Memory B cell (primary cell): ENCODE data around the gene H6PD.
A peak's percentile ranks its signal among the peaks of the same experiment; 100 is the strongest.

Experiments
- ATAC-seq: fragments of 150-1000 bp; cut with Tn5 transposase; 2 replicates; pipeline ENCODE4 v1.10.0; 2021; ENCODE audit warnings: low read depth, mild to moderate bottlenecking, moderate library complexity
- DNase-seq, 2 donors: peaks; one replicate each; pipeline ENCODE4 v3.0.0; 2022; ENCODE audit warnings: low spot score in 2 of 2
- H3K27ac Mint-ChIP-seq: one replicate; pipeline ENCODE4 v1.8.0; 2022; ENCODE audit warnings: mild to moderate bottlenecking, moderate library complexity, mixed read lengths
- H3K27me3 Mint-ChIP-seq: one replicate; pipeline ENCODE4 v1.8.0; 2022; ENCODE audit warnings: mixed read lengths
- H3K36me3 Mint-ChIP-seq: one replicate; pipeline ENCODE4 v1.8.0; 2022; ENCODE audit warnings: mild to moderate bottlenecking, mixed read lengths
- H3K4me1 Mint-ChIP-seq: one replicate; pipeline ENCODE4 v1.8.0; 2022; ENCODE audit warnings: mixed read lengths
- H3K4me3 Mint-ChIP-seq: one replicate; pipeline ENCODE4 v1.8.0; 2022; ENCODE audit warnings: mild to moderate bottlenecking, moderate library complexity, mixed read lengths
- H3K9me3 Mint-ChIP-seq: one replicate; pipeline ENCODE4 v1.8.0; 2022; ENCODE audit warnings: mixed read lengths

H6PD gene

DNA sequence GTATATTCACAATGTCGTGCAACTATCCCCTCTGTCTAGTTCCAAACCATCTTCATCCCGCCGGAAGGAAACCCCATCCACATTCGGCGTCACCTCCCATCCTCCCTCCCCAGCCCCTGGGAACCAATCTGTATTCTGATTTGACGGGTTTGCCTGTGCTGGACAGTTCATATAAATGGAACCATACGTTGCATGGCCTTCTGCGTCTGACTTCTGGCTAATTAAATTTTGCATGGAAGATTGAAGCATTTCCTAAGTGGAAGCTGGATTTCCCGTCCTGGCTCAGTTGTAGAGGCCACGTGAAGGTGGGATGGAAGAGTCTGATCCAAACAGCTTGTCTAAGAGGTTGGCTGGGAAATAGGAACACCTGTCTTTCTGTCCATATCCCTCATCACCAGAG, 72.7 kb downstream of the H6PD start:
- DNase-seq (no peak), ATAC-seq (no peak)
- Mint-ChIP-seq H3K4me3 (no peak overlapping the region), H3K27me3 (peaks cover 4% of the 10 kb centered on the region), H3K36me3 (peaks cover 2% of the 10 kb centered on the region), H3K27ac (no peak overlapping the region), H3K9me3 (no peaks in the 10 kb centered on the region), H3K4me1 (peaks cover 27% of the 10 kb centered on the region)

DNA sequence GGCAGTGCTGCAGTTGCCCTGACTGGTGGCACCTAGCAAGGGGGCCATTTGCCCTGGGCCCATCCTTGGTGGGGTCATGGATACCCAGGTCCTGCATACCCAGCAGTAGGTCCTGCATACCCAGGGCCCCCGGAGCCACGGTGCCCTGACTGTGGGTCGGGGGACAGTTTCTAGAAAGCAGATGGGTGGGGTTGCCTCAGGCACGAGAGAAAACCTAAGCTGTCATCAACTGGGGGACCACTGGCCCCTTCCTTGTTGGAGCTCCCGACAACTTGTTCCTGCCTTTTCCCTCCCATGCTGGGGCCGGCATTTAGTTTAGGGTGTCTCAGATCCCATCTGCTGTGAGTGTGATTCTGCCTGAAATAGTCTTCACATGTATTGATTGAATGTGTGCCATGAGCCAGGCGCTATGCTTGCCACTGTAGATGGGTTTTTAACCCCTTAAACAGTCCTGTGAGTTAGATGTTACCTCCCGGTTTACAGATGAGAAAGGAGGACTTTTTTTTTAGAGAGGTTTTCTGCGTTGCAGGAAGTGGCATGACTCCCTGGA, 73.7 kb downstream of the H6PD start:
- Mint-ChIP-seq H3K27me3 (peaks cover 4% of the 10 kb centered on the region), H3K4me1 (peaks cover 20% of the 10 kb centered on the region), H3K27ac (no peak overlapping the region), H3K9me3 (no peaks in the 10 kb centered on the region), H3K4me3 (no peak overlapping the region), H3K36me3 (peaks cover 2% of the 10 kb centered on the region)
- no peak for DNase-seq
- ATAC-seq = no peak

DNA sequence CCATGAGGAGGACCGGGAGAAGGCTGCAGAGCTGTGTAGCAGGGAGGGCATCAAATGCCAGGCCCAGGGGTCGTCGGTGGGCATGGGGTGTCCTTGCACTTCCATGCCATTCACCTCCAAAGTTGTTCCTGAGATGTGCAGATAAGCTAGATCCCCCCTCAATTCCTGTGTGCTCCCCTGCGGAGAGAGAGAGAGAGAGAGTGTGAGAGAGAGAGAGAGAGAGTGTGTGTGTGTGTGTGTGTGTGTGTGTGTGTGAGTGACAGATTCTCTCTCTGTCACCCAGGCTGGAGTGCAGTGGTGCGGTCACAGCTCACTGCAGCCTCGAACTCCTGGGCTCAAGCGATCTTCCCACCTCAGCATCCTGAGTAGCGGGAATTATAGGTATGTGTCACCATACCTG, 74.5 kb downstream of the H6PD start:
- H3K27me3 Mint-ChIP-seq = peaks cover 4% of the 10 kb centered on the region
- DNase-seq = no peak
- H3K4me1 Mint-ChIP-seq = peaks cover 18% of the 10 kb centered on the region
- H3K4me3 Mint-ChIP-seq = no peak overlapping the region
- no peak overlapping the region for H3K27ac Mint-ChIP-seq
- ATAC-seq = no peak
- H3K9me3 Mint-ChIP-seq = no peaks in the 10 kb centered on the region
- H3K36me3 Mint-ChIP-seq = peaks cover 2% of the 10 kb centered on the region

- Mint-ChIP-seq H3K4me3 (no peak overlapping the region), H3K36me3 (peaks cover 2% of the 10 kb centered on the region), H3K9me3 (no peaks in the 10 kb centered on the region), H3K27ac (no peak overlapping the region), H3K27me3 (peaks cover 4% of the 10 kb centered on the region), H3K4me1 (peaks cover 16% of the 10 kb centered on the region)
- DNase-seq (no peak), ATAC-seq (no peak)
Observed at GRCh38 chr1:9309991-9310390, 75.4 kb downstream of the H6PD start.

DNA sequence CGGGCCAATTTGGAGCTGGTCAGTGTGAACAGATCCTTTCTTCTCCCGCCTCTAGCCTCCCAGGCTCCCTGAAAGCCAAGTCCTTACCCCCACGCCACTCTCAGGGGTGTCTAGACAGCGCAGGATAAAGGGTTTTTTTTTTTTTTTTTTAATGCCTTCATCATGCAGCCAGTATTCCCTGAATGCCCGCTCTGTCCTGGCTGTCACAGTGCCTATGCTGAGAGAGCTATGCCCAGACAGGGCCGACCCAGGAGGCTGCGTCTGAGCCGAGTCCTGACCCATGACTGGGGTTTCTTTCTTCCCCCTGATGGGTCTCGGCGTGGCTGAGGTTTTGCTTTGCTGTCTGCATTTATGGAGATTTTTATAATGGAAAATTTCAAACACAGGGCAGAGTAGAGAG, 76.5 kb downstream of the H6PD start:
- no peak for ATAC-seq
- peaks cover 4% of the 10 kb centered on the region for H3K27me3 Mint-ChIP-seq
- H3K9me3 Mint-ChIP-seq = no peaks in the 10 kb centered on the region
- H3K4me3 Mint-ChIP-seq = no peak overlapping the region
- no peak for DNase-seq
- H3K36me3 Mint-ChIP-seq = no peaks in the 10 kb centered on the region
- H3K27ac Mint-ChIP-seq = no peak overlapping the region
- H3K4me1 Mint-ChIP-seq = peaks cover 14% of the 10 kb centered on the region

DNA sequence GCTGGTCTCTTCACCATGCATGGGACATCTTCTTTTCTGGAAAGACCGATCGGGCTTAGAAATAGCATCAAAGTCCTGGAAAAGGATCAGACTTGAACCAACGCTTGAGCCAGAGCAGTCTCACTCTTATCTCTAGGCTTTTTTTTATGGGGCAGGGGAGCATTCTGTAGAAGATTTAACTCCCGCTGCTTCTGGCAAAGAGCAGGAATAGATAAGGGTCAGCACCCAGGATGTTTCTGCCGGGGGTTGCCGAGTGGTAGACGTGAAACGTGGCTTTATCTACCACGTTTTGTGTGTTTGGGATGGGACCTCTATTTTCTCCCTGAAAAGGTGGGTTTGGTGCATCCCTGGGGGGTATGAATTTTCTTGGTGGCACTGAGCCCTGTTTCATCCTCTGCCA, 76.9 kb downstream of the H6PD start:
- no peak overlapping the region for H3K27ac Mint-ChIP-seq
- H3K27me3 Mint-ChIP-seq = peaks cover 4% of the 10 kb centered on the region
- peaks cover 13% of the 10 kb centered on the region for H3K4me1 Mint-ChIP-seq
- no peaks in the 10 kb centered on the region for H3K36me3 Mint-ChIP-seq
- ATAC-seq = no peak
- no peak for DNase-seq
- no peaks in the 10 kb centered on the region for H3K9me3 Mint-ChIP-seq
- no peak overlapping the region for H3K4me3 Mint-ChIP-seq

GRCh38 chr1:9312168-9312720, 77.7 kb downstream of the H6PD start:
- DNase-seq (no peak), ATAC-seq (no peak)
- peaks cover 4% of the 10 kb centered on the region for H3K27me3 Mint-ChIP-seq
- H3K9me3 Mint-ChIP-seq = no peaks in the 10 kb centered on the region
- H3K27ac Mint-ChIP-seq = no peak overlapping the region
- no peak overlapping the region for H3K4me3 Mint-ChIP-seq
- H3K36me3 Mint-ChIP-seq = no peaks in the 10 kb centered on the region
- peaks cover 11% of the 10 kb centered on the region for H3K4me1 Mint-ChIP-seq

DNA sequence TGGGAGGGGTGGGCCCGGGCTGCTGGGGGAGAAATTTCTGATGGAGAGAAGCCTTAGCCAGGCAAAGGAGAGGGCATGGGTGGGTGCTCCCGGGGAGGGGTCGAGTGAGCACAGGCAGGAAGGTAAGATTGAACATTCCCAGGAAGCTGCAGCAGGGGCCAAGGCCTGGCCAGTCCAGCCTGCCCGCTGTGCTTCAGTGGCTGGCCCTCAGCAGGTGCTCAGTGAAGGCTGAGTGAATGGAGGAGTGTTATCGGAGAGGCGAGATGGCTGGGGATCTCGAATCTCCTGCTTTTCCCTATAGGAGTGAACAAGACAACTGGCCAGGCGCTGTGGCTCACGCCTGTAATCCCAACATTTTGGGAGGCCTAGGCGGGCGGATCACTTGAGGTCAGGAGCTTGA, 79.0 kb downstream of the H6PD start:
- DNase-seq = no peak
- H3K27ac Mint-ChIP-seq = no peak overlapping the region
- H3K36me3 Mint-ChIP-seq = no peaks in the 10 kb centered on the region
- ATAC-seq = no peak
- H3K4me3 Mint-ChIP-seq = no peak overlapping the region
- no peaks in the 10 kb centered on the region for H3K9me3 Mint-ChIP-seq
- peaks cover 4% of the 10 kb centered on the region for H3K27me3 Mint-ChIP-seq
- peaks cover 11% of the 10 kb centered on the region for H3K4me1 Mint-ChIP-seq

DNA sequence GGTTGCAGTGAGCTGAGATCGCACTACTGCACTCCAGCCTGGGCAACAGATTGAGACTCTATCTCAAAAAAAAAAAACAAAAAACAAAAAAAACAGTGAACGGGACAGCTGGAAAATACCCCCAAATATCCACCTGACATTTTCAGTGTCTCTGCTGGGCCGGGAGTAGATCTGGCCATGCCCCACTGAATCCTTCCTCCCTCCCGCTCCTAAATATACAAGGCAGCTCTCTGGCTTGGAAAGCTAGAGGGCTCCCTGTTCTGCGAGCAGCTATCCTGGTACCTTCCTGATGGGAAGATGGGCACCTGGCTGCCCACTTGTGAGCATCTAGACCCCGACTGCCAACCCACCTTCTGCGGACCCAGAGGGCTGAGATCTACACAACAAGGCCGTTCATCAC, 79.5 kb downstream of the H6PD start:
- ATAC-seq (no peak), DNase-seq (no peak)
- no peak overlapping the region for H3K27ac Mint-ChIP-seq
- H3K9me3 Mint-ChIP-seq = no peaks in the 10 kb centered on the region
- no peaks in the 10 kb centered on the region for H3K36me3 Mint-ChIP-seq
- H3K4me3 Mint-ChIP-seq = no peak overlapping the region
- H3K4me1 Mint-ChIP-seq = peaks cover 10% of the 10 kb centered on the region
- peaks cover under 1% of the 10 kb centered on the region for H3K27me3 Mint-ChIP-seq

GRCh38 chr1:9314711-9315379, 80.3 kb downstream of the H6PD start:
- H3K27ac Mint-ChIP-seq = no peak overlapping the region
- no peaks in the 10 kb centered on the region for H3K9me3 Mint-ChIP-seq
- H3K4me3 Mint-ChIP-seq = no peak overlapping the region
- H3K36me3 Mint-ChIP-seq = no peaks in the 10 kb centered on the region
- DNase-seq (no peak), ATAC-seq (no peak)
- peaks cover 9% of the 10 kb centered on the region for H3K4me1 Mint-ChIP-seq
- no peaks in the 10 kb centered on the region for H3K27me3 Mint-ChIP-seq

DNA sequence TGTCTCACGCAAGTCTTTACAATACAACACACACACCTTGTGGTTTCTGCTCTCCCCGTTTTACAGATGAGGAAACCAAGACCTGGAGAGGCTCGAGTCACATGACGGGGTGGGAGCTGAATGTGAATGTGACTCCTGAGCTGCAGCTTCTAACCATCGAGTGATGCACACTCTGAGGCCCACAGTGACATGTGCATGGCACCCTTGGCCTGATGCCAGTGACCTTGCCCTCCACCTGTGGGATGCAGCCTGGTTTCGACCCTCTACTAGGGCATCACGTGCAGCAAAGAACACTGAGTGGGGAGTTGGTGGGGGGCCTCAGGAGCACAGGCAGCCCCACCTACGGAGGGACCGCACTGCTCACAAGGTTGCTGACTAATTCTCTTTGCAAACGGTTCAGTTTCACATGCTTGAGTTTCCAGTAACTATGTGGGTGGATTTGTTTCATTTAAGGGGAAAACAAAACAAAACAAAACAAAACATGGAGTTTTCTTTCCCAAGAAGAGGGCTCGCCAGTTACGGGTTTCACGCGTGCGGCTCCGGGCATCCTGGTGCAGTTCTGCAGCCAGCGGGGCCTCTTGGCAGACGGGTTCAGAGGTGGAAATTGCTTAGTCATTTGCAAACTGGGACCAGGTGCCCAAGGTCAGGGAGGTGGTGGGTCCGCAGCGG, 81.0 kb downstream of the H6PD start:
- no peaks in the 10 kb centered on the region for H3K36me3 Mint-ChIP-seq

GRCh38 chr1:9316080-9316444, 81.5 kb downstream of the H6PD start:
- Mint-ChIP-seq H3K9me3 (no peaks in the 10 kb centered on the region), H3K4me3 (no peak overlapping the region), H3K27ac (no peak overlapping the region), H3K27me3 (no peaks in the 10 kb centered on the region), H3K36me3 (no peaks in the 10 kb centered on the region), H3K4me1 (peaks cover 16% of the 10 kb centered on the region)
- no peak for ATAC-seq
- no peak for DNase-seq

More for the DNA sequence above, 81.0 kb downstream of the H6PD start:
- H3K9me3 Mint-ChIP-seq = no peaks in the 10 kb centered on the region
- H3K4me1 Mint-ChIP-seq = peaks cover 15% of the 10 kb centered on the region
- H3K27ac Mint-ChIP-seq = no peak overlapping the region
- no peak overlapping the region for H3K4me3 Mint-ChIP-seq
- DNase-seq = no peak
- no peak for ATAC-seq
- H3K27me3 Mint-ChIP-seq = no peaks in the 10 kb centered on the region

DNA sequence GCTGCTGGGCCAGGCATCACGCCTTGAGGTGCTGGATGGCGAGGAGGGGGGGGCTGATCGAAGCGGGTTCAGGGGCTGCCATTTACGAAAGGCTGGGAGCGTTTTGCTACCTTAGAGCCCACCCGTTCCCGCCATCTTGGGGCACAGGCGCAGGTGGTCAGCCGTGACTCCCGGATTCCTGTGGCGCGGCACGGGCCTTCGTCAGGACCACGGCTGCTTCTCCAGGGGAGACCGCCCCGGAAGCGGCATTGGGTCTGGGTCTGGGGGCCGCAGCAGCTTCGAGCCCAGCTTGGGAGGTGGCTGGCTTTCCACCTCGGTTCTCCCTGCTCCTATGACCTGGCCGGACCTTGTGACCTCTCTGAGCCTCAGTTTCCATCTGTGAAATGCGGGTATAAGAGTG, 81.9 kb downstream of the H6PD start:
- H3K27me3 Mint-ChIP-seq = no peaks in the 10 kb centered on the region
- H3K4me3 Mint-ChIP-seq = no peak overlapping the region
- no peak for ATAC-seq
- H3K36me3 Mint-ChIP-seq = no peaks in the 10 kb centered on the region
- no peak overlapping the region for H3K27ac Mint-ChIP-seq
- no peaks in the 10 kb centered on the region for H3K9me3 Mint-ChIP-seq
- H3K4me1 Mint-ChIP-seq = peaks cover 16% of the 10 kb centered on the region
- no peak for DNase-seq

GRCh38 chr1:9317072-9317471, 82.5 kb downstream of the H6PD start:
- peaks cover 16% of the 10 kb centered on the region for H3K4me1 Mint-ChIP-seq
- H3K36me3 Mint-ChIP-seq = no peaks in the 10 kb centered on the region
- no peaks in the 10 kb centered on the region for H3K27me3 Mint-ChIP-seq
- H3K4me3 Mint-ChIP-seq = no peak overlapping the region
- no peak for ATAC-seq
- peak overlapping the region; percentile 7 for H3K27ac Mint-ChIP-seq
- H3K9me3 Mint-ChIP-seq = no peaks in the 10 kb centered on the region
- no peak for DNase-seq
